NCI-H1092 treated with DMSO at 0.1 percent for 48 hours (cell line): Measurements from ENCODE around the gene THBS2.
"Not testable (repeated sequence)": the region's sequence is repeated elsewhere in the genome, so short reads cannot be mapped to it uniquely, and the experiment has no call there.

ENCODE experiments used
- DNase-seq: peaks from one replicate; lab custom pipeline; 2025; lab: John Stamatoyannopoulos, UW

THBS2 gene

DNA sequence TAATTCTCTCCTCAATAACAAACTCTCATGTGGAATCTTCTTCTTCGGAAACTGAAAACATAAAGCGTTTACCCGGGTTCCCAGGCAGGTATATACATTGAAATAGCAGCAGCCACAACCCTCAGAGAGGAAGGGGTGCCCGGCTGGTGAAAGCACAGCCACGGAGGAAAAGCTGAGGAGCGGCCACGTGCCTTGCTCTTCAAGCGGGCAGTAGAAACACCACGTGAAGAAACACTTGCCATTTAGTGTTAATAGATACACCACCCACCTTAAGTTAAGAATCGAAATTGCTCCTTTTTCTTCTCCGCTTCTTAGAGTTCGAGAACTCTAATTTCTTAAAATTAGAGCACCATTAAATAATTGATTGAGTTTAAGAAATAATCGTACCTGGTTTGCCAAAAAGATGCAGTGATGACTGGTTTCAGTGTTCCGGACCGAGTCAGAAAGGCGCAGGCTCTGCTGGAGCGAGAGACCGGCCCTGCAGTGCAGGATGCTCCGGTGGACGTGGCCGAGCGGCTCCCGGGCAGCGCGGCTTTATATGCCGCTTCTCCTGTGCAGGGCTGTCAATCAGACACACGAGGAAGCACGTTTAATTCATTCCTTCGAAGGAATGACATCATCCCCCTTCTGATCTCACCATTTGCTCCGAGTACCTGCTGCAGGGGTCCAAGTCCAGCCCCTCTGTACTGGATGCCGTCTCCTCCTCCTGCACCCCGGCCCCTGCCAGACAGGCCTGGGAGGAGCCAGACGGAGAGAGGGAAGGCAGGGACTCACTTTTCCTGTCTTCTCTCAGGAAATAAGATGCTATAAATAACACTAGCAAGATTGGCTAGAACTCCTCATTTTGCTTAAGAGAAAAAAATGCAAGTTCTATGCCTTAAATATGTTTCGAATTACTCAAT lies at the start of gene THBS2:
Gene THBS2 (minus strand): TSS at position 510 of the 902 bp plus-strand sequence. CDS start 3,062 bp downstream, outside the sequence.
- no peak for DNase-seq

DNA sequence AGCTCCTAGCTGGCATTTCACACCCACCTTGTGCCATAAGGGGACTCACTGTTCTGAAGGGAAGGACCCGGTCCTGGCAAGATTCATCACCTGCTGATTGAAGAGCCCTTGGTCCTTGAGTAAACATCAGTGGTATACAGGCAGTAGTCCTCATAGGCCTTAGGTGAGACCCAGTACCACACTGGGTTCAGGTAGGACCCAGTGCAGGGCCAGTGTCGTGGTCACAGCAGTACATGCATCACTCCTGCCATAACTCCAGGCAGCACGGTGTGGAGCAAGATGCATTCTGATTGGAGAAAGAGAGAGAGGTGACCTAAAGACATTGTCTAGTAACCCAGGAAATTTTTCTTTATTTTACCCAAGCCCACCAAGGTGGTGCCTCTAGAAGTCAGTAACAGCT lies 49.1 kb upstream of the THBS2 start:
- no peak for DNase-seq

DNA sequence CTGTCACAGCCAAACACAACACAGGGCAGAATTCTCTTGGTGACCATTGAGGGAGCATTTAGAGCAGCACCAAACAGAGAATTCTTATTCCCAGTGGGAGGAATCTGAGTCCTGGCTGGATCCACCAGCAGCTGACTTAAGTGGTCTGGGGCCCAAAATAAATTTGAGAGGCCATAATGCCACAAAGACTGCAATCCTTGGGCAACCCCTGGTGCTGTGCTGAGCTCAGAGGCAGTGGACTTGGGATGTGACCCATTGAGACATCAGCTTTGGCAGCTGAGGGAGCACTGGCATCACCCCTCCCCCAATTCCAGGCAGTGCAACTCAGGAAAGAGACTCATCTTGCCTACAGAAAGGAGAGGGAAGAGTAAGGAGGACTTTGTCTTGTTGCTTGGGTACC lies 48.6 kb upstream of the THBS2 start:
- no peak for DNase-seq

DNA sequence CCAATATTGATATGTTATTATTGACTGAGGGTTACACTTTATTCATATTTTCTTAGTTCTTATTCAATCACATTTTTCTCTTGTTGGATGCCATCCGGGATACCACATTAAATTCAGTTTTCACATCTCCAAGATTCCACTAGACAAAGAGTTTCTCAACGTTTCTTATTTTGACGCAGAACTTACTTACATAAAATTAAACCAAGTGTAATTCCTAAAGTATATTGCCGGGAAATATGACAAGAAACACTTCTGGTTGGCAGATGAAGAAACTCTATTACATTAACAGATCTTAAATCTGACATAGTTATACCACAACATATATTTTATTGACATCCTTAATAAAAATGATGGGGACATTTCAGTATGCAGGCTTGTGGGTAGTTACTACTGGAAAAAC lies 47.3 kb upstream of the THBS2 start:
- DNase-seq: no peak

DNA sequence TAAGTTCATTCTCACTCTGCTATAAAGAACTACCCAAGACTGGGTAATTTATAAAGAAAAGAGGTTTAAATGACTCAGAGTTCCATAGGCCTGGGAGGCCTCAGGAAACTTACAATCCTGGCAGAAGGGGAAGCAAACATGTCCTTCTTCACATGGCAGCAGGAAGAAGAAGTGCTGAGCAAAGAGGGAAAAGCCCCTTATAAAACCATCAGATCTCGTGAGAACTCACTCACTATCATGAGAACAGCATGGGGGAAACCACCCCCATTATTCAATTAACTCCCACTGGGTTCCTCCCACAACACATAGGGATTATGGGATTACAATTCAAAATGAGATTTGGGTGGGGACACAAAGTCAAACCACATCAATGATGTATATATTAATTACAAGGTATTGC lies 45.0 kb upstream of the THBS2 start:
- not testable (repeated sequence) for DNase-seq

DNA sequence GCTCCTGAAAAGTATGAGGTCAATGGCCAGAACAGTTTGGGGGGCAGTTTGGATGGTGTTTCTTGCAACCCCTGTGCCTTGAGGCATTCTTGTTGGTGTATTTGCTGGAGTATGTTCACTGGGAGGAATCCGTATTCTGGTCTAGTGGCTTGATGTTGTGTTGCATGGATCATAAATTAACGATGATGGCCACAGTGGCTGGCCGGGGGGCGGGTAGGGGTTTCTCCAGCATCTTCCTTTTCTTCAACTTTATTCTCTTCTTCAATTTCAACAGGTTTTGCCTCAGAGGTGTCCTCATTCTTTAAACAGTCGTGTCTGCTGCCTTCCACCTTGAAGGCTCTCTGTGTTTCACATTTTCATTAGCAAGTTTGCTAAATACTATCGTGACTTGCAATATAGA lies 43.0 kb upstream of the THBS2 start:
- DNase-seq: no peak

DNA sequence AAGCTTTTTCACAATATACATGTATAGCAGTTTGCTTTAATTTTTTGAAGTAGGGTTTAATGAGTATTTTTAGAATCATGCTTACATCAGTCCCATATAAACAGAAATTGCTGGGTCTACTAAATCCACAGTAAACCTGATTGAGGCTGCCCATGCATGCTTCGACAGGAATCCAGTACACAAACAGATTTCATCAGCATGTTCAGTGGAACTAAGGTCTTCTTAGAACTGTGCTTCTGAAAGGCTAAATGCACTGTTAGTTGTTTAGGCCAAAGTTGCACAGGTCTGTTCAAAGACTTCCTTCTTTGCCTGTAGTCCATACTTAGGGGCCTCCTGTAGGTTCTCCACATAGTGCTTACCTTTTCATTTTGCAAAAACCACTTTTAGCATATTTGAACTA lies 42.5 kb upstream of the THBS2 start:
- no peak for DNase-seq

DNA sequence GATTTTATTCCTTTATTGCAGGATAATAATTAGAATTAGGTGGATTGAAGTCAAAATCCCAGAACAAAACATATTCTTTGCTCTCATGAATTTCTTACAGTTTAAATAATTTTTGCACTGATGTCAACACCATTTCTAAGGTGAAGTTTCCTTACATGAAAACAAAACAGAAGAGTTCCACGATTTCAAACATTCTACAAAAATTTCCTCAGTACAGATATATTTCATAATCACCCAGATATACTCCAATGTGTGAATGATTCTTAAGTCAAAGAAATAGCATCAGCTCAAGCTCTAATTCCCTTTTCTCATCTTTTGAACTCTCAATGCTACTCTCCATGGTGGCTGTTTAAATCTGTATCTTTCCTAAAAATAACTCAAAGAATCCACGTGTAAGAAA lies 39.5 kb upstream of the THBS2 start:
- DNase-seq: no peak

DNA sequence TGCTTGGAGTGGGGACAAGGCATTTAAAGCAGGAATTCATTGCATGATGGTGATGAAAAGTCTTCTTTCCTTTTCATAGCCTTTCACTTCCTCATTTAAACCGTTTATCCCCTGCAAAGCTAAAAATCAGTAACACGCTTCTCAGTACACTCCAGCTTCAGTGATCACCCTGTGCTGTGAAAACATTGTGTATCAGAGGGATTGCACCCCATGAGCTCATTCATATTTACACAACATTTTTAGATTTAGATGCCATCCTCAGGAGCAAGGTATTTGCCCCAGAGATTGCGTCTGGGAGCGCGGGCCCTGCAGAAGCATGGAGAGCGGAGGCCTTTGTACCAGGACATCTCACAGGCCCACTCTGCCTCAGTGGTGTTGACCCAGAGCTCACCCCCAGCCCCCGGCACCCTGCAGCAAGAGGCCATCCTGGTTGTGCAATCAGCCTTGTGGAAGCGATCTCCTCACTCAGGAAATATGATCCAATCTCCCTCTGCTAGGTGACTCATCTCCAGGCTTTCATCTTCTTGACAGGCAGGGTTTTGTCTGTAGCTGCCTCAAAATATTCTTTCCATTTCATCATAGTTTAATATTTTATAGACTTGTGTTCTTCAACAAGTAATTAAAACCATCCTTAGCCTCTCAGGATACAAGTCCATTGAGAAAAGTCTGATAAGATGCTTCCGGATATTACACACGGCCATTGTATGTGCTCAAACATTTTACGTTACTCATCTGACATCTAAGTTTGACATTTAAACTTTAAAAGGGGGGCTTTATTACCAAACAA lies 38.9 kb upstream of the THBS2 start:
- no peak for DNase-seq

DNA sequence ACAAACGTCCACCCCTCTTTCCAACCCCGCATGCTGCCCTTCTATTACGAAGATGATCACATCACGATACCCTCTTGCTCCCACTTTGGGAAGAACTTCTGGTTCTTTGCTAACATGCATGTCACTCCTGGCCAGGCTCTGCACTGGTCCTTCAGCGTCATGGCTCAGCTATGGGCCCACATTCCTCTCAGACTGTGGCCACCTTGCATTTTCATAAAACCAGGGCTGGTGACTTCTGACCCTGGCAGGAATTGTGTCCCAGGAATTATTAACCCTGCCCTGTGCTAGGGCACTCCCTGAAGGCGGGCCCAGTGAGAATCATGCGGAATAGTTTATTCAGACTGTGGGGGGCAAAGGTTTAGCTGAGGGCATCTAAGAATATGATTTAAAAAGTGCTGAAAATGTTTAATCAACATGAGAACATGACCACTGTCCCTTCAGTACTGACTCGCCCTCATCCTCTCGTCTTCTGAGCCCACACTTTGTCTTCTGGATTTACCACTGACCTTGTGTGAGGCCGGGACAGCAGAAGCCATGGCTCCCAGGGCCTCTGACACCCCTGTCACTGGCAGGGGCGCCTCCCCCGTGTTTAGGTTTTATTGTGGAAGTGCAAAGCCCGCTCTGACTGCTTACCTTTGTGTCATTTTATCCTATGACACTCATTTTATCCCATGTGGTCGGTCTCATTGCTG lies 38.1 kb upstream of the THBS2 start:
- no peak for DNase-seq

DNA sequence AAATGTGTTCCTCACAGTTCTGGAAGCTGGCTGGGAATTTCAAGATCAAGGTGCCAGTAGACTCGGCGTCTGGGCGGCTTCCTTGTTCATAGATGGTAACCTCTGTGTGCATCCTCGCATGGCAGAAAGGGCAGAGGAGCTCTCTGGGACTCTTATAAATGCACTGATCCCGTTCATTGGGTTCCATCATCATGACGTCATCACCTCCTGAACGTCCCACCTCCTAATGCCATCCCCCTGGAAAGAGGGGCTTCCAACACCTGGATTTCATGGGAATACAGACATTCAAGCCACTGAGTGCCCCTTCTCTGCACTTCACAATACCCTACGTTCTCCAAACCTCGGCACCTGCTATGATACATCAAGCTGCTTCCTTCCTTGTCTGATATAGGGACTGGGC lies 37.5 kb upstream of the THBS2 start:
- DNase-seq: no peak

DNA sequence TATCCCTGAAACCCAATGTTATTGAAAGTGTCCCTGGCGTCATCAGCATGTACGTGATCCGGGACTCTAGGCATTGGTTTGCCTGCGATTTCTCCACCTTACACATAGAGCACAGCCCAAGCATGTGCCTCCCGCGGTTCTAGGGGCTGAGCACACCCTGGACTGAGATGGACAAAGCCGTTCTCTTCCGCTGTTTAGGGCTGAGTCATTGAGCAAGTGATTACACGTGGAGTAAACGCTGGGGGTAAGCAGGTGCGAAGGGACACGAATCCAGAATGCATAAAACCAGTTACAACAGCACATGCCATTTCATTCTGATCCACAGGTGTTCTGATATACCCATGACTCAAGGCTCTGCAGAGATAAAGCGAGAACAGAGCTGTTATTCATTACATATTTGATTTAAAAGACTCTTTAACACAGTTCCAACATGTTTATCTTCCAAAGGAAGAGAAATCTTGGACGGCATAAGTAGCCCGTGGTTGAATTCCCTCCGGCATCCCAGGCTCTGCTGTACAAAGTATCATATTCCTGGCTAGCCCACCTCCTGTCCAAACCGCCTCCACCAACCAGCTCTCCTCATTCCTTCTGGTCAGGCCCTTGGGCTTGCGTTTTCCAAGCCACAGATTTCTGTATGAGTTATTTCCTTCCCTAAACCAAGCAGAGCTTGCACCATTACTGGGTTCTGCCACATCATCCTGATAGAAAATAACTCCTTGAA lies 36.1 kb upstream of the THBS2 start:
- DNase-seq: no peak

DNA sequence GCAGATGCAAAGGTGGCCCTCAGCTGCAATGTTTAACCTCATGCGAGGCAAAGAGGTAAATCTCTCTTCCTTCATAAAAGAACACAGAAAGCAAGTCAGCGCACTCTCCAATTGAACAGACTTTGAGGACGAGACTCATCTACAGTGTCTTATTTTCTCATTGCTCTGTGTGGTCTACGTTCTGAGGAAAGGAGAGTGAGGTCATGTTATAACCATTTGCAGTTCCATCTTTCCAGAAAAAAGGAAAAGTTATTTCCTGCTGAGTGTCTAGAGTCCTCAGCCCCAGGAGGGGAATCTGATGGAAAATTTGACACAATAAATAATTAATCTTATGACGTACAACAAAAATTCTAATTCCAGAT lies 35.6 kb upstream of the THBS2 start:
- DNase-seq: no peak

DNA sequence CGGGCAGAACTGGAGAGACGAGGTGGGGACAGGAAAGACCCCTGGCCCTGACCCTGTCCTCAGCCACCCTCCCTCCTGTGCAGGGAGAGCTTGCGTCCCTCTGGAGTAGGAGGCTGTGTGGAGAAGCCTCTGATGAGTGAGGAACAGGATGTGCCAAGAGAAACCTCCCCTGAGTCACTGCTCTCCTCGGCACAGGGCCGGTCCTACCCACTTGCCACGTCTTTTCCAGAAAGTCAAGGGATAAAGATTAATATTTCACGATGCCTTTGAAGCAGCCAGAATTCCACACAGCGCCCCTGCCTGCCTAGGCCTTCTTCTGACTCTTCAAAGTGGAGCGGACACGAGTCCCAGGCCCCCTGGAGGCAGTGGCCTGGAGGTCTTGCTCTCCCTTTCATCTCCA lies 34.9 kb upstream of the THBS2 start:
- no peak for DNase-seq

DNA sequence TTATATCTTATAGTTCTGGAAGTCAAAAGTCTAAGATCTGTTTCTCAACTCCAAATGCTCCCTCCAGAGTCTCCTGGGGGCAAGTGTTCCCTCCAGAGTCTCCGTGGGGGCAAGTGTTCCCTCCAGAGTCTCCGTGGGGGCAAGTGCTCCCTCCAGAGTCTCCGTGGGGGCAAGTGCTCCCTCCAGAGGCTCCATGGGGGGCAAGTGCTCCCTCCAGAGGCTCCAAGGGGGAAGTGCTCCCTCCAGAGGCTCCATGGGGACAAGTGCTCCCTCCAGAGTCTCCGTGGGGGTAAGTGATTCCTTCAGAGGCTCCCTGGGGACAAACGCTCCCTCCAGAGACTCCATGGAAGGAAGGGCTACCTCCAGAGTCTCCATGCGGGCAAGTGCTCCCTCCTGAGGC lies 34.0 kb upstream of the THBS2 start:
- no peak for DNase-seq

DNA sequence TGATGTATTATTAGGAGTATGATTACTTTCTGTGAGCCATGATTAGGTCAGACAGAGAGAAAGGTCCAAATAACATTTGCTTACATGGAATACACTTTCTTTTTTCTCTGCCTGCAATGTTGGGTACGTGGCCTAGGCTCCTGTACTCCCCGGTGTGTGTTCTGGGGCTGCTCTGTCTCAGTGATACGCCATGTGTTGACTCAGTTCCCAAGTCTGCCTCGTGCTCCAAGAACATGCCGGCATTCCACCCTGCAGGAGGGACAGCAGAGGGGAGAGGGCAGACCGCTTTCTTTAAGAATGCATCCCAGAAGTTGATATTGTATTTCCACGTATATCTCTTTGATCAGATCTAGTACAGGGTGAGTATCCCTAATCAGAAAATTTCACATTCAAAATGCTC lies 33.3 kb upstream of the THBS2 start:
- no peak for DNase-seq

DNA sequence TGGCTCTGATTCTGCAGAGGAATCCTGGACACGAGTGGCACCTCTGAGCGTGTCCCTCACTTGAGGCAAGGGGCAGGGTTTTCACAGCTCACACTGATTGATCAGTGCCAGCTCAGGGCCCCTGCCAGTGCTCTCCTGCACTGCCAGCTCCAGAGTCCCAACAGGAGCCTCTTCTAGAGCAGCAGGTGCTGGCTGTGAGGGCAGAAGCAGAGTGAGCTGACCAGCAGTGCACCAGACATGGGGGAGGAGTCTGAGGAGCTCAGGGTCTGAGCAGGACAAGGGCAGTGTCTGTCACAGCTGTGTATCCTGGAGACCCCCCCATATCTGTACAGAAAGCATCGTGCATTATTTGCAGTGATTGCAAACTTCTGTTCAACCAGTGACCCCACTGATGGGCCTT lies 31.5 kb upstream of the THBS2 start:
- DNase-seq: no peak

DNA sequence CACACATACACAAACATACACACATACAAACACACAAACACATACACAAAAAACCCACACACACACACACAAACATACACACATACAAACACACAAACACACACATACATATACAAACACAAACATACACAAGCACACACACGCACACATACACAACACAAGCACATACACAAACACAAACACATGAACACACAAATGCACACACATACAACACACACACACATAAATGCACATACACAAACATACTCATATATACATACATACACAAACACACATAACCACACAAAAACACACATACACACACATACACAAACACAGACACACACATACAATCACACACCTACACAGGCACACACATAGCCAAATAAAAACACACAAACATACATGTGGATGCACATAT lies 30.3 kb upstream of the THBS2 start:
- DNase-seq: no peak

DNA sequence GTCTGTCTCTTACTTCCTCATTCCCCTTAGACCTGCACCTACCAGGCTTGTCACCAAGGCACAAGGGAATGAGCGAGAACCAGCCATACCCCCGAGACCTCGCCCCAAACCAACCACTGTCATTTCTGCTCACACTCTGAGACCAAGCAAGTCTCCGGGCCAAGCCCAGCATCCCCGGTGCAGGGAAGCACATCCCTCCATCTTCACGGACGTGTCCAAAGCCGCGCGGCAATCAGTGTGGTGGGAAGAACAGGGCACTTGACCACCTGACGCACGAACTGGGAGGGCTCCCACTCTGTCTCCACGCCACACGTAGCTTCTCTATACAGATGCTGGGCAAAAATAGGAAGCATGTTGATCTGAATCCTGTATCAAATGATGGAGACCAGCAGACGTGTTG lies 28.4 kb upstream of the THBS2 start:
- no peak for DNase-seq

DNA sequence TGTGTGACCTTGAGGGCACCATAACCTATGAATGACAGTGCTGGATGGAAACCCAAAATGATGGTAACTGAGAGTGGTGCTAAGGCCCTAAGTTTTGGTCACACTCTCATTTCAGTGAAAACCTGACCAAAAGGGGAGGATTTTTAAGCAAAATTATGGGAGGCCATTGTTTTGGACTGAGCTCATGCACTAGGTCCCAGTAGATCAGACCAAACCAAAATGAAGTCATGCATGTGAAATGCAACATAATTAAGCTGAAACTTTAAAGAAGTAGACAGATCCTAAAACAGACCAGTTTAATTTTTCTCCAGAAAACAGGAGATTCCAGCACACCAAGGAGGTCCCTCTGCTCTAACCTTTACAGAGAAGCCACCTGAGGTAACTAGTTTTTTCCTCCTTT lies 24.0 kb upstream of the THBS2 start:
- DNase-seq: no peak

DNA sequence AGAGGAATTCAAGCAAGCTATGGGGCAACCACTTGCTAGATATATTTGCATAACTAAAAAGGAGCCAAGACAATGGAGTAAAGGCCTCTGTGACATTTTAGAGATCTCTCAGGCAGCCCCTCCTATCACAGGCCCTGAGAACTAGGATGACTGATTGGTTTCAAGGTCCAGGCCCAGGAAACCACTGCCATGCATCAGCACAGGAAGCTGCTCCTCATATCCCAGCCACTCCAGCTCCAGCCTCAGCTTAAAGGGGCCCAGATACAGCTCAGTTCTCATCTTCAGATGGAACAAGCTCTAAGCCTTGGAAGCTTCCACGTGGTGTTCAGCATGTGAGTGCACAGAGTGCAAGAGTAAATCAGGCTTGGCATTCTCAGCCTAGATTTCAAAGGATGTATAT lies 21.1 kb upstream of the THBS2 start:
- DNase-seq: no peak

DNA sequence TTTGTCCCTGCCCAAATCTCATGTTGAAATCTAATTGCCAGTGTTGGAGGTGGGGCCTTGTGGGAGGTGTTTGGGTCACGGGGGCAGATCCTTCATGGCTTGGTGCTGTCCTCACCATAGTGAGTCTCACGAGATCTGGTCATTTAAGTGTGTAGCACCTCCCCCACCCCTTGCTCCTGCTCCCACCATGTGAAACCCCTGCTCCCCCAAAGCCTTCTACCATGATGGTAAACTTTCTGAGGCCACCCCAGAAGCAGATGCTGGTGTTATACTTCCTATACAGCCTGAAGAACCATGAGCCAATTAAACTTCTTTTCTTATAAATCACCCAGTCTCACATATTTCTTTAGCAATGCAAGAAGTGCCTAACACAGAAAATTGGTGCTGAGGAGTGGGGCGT lies 19.9 kb upstream of the THBS2 start:
- DNase-seq: no peak
